HG03354 (cell line): Measurements from ENCODE around the gene MUC2.
"Not testable (repeated sequence)": the region's sequence is repeated elsewhere in the genome, so short reads cannot be mapped to it uniquely, and the experiment has no call there.

Experiments used
- ATAC-seq: cut with Tn5 transposase; IDR thresholded peaks from one replicate; pipeline ENCODE4 v1.9.1; 2021; ENCODE audit warnings: mild to moderate bottlenecking; ENCODE audit not compliant: unreplicated experiment, poor library complexity, severe bottlenecking

The MUC2 gene

DNA sequence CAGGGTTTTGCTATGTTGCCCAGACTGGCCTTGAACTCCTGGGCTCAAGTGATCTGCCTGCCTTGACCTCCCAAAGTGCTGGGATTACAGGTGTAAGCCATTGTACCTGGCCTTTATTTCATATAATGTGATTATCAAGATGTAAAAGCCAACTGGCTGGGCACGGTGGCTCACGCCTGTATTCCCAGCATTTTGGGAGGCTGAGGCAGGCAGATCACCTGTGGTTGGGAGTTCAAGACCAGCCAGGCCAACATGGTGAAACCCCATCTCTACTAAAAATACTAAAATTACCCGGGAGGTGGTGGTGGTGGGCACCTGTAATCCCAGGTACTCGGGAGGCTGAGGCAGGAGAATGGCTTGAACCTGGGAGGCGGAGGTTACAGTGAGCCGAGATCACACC, 40.6 kb downstream of the MUC2 start:
- ATAC-seq: not testable (repeated sequence)

DNA sequence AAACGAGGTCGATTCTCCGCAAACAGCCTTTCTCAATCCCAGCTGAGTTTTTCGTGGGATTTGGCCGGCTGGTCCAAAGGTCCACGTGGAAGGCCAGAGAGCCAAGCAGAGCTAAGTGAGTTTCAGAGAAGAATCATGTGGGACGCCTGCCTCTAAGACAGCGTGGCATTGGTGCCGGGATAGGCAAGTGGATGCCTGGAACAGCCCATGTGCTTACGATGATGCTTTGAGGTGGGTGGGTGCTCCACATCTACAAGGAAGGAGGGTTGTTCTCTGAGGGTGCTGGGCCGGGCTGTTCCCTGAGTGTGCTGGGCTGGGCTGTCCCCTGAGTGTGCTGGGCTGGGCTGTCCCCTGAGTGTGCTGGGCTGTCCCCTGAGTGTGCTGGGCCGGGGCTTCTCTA, 41.4 kb downstream of the MUC2 start:
- no peak for ATAC-seq

DNA sequence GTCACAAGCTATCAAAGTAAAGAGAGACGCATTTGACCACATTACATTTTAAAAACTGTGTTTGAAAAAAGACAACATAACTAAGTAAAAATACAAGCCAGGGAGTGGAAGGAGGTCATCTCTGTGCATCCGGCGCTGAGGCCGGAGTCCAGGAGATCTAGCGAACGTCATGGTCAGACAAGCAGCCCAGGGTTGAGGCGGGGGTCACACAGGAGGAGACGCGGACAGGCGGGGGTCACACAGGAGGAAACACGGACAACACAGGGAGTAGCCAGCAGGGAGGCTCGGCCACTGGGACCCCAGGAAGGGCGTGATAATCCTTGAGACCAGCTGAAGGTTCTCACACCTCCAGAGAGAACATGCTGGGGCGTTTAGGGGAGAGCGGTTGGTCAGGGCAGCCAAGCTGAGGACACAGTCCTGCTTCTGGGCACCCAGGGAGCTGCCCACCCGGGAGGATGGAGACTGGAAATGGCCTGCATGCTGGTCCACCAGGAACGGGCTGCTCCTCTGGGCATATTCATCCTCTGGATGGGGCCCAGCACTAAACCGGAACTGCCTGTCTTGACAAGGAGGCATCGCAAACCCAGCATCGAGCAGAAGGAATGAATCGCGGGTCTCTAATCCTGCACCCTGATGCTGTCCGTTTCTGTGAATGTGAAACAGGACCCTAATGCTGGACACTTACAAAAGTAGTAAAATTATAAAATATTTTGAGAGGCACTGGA, 42.2 kb downstream of the MUC2 start:
- no peak for ATAC-seq

DNA sequence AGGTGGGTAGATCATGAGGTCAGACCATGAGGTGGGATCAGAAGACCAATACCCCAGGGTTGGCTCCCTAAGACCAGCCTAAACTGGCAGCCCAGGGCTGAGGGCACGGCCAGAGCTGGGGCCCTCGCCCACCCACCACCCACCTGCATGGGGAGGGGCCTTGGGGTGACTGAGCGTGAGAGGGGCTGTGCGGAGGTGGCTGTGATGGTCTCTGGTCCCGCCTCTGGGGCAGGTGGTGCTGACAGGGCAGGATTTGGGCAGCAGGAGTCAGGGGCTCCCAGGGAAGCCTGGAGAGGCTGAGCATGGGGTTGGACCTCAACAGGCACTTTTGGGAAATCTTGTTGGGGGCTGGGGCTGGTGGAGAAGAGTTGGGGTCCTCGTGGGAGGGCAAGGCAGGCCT, 43.3 kb downstream of the MUC2 start:
- no peak for ATAC-seq

DNA sequence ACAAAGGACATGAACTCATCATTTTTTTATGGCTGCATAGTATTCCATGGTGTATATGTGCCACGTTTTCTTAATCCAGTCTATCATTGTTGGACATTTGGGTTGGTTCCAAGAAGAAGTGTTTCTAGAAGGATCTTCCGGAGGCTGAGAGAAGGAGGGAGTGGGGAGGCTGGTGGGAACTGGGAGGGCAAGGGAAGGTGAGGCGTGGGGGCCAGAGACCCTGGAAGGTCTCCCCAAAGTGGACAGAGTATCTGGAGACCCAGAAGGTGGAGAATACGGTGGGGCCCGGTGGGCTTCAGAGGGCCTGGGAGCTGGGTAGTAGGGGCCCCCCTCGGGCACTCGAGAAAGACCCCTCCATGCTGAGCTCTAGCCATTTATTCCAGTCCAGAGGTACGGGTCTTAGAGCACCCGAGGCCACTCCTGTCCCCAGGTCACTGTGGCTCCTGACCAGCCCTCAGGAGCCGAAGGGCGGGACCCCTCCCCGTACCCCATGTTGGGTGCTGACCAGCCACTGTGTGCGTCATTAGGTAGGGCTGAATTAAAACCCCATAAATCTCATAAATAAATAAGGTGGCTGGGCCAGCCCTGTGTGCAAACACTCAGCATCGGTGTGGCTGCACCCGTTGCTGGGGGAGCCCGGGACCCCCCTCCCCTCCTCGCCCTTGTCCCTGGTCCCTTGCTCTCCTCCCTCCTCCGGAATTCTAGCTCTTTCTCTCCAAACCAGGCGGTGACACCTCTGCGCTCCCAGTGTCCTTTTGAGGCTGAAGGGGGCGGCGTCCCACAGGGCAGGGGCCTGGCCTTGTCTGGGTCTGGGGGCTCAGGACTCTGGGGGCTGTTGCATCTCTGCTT, 44.3 kb downstream of the MUC2 start:
- ATAC-seq: no peak

DNA sequence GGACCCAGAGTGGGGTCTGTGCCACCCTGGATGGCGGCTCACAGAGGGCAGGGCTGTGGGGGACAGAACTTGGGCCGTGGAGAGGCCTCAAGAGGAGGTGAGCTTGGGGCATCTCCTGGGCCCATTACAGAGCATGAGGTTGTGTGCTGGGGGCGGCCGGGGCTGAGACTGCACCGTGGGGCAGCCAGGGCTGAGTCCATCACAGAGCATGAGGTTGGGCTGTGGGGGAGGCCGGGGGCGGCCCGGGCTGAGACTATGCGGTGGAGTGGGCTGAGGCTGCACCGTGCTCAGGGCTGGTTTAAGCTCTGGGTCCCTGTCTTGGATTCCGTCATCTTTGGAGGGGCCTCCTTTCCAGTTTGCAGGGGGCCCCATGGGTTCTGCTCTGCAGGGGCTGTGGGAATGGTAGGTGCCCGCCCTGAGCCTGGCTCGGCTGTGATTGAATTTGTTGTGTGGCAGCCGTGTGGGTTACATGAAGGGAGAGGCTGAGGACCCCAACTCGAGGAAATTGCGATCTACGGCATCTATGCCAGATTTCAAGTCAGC, 45.0 kb downstream of the MUC2 start:
- ATAC-seq: no peak

DNA sequence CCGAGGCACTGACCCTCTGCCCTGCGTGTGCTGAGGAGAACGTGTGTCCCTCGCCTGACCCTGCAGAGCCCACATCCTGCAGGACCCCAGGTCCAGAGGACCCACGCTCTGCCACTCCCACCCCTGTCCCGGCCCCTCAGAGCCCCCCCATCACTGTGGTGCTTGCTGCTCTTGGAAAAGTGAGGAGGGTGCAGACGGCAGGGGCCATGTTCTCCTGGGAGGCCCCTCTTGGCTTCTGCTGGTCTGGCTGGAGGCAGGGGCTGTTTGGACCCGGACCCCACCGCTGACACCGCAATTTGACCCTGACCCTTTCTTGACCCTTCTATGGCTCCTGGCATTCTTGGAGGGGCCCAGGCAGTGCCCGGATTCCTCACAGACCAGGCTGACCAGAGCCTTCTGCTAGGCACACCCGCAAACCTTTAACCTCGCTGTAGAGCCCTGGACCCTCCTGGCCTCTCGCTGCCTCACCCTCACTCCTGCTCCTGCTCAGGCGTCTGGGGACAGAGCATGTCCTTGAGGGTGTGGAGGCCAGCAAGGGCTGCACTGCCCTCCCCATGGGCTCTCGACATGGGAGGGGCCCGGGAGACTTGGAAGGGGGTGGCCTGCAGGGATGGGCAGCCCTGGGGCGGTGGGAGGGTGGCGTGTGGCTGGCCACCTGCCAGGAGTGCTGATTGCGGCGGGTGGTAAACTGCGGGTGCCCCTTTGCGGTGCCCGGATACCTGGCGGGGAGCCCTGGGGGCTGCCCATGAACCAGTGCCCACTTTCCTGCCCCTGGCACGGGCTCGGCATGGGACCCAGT, 46.1 kb downstream of the MUC2 start:
- ATAC-seq: no peak

DNA sequence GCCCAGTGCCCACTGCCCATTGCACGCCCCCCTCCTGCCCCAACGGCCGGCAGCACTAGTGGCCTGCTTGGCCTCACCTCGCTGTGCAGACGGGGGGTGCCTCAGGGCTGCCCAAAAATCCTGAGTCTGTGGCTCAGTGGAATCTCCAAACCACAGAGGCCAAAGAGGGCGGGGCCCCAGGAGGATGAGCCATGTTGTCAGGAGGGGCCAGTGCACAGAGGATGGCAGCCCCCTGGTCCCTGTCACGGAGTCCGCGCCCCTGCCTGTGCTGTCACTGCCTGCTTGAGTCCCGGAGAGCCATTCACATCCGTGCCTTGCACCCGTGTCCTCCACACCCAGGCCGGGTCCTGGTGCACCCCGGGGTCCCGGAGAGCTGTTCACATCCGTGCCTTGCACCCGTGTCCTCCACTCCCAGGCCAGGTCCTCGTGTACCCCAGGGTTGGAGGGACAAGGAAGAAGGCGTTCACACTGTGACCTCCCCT, 46.7 kb downstream of the MUC2 start:
- no peak for ATAC-seq

DNA sequence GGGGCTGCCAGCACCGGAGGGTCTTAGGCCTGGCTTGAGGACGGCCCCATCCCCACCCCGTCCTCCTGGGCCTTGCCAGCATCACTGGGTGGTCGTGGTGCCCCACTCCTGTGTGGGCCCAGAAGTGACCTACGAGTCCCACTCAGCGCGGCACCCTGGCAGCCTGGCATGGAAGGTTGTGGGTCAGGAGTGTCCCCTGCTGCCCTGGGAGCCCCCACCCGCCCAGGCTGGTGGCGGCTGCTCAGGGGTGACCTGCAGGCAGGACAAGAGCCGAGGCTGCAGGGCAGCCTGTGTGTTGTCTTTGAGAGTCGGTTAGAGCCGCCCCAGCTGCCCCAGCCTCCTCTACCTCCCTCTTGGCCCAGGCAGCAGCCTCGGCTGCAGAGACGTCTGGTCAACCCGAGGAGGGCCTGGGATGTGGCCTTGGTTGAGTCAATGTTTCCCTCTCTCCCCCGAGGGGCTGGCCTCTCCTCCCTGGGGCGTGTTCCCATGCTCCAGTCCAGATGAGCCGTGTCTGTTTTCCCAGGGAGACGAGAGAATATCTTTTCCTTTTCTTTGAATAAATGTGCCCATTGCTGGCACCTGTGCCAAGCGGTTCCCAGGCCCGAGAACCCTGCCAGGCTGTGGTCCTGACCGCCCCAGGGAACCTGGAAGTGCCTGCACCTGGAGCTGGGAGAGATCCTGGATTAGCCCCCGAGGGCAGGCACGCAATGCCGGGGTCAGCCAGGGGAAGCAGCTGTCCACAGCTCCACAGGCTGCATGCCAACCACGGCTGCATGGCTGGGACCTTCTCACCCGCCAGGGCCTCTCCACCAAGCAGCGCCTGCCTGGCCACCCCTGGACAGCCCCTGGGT, 47.4 kb downstream of the MUC2 start:
- ATAC-seq: no peak

DNA sequence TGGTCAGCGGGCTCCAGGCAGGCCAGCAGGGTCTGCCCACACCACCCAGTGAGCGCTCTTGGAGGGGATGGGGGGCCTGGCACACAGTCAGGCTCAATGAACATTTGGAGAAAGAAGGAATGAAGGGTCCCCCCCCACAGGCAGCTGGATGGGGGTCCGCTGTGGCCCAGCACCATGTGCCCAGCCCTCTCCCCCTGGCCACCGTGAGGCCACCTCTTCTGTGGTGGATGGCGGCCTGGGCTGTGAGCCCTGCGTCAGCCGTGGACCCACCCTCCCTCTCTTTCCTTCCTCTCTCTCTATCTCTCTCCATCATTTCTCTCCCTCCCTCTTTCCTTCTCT, 48.0 kb downstream of the MUC2 start:
- ATAC-seq: no peak

DNA sequence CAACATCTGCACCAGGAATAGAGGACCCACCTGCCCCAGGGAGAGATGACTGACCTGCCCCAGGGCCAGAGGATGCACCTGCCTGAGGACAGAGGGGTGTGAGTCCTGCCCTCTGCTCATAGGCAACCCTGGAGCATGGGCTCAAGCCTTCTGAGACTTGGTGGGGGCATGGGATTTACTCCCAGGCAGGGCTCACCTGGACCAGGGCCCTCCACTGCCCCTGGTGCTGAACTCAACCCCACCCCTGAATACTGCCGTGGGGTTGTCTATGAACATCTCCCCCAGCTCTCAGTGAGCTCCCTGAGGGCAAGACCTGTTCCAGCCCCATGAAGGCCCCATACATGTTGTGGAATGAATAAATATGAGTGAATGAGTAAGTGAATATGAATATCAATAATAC, 49.3 kb downstream of the MUC2 start:
- ATAC-seq: no peak
